ENCODE results near the gene MBD3. TPM values are rescaled to one million over a fixed set of nuclear protein-coding genes. Genes with fewer than 3 reads are reported as not detected.

MBD3 gene
- total RNA-seq, 1 donor from 2014 or later = 106 TPM

GRCh38 chr19:1634242-1634937, 41.7 kb upstream of the MBD3 start:
- Mint-ChIP-seq H3K27ac (ENCODE audit: unreplicated experiment) (no peak overlapping the region), H3K9me3 (ENCODE audit: unreplicated experiment) (peaks cover 13% of the 10 kb centered on the region), H3K4me1 (ENCODE audit: low read depth, unreplicated experiment) (peaks cover 3% of the 10 kb centered on the region), H3K36me3 (ENCODE audit: unreplicated experiment) (peaks cover 5% of the 10 kb centered on the region), H3K27me3 (ENCODE audit: unreplicated experiment) (peaks cover 9% of the 10 kb centered on the region), H3K4me3 (ENCODE audit: unreplicated experiment) (no peak overlapping the region)
- DNase-seq = no peak
- TF ChIP-seq CTCF (IDR thresholded peaks at IDR 0.05; ENCODE audit: partially characterized antibody, unreplicated experiment) = no peak

- no peak for DNase-seq
- Mint-ChIP-seq H3K4me3 (ENCODE audit: unreplicated experiment) (no peak overlapping the region), H3K9me3 (ENCODE audit: unreplicated experiment) (peaks cover 9% of the 10 kb centered on the region), H3K27ac (ENCODE audit: unreplicated experiment) (no peak overlapping the region), H3K4me1 (ENCODE audit: low read depth, unreplicated experiment) (peaks cover under 1% of the 10 kb centered on the region), H3K27me3 (ENCODE audit: unreplicated experiment) (peaks cover 9% of the 10 kb centered on the region), H3K36me3 (ENCODE audit: unreplicated experiment) (peaks cover under 1% of the 10 kb centered on the region)
- no peak for TF ChIP-seq CTCF (IDR thresholded peaks at IDR 0.05; ENCODE audit: partially characterized antibody, unreplicated experiment)
These were observed 40.7 kb upstream of the MBD3 start for GRCh38 chr19:1633269-1633826.

GRCh38 chr19:1632462-1633268, 40.0 kb upstream of the MBD3 start:
- DNase-seq = no peak
- Mint-ChIP-seq H3K9me3 (ENCODE audit: unreplicated experiment) (peaks cover 7% of the 10 kb centered on the region), H3K27me3 (ENCODE audit: unreplicated experiment) (peaks cover 9% of the 10 kb centered on the region), H3K27ac (ENCODE audit: unreplicated experiment) (peak overlapping the region; percentile 59), H3K4me1 (ENCODE audit: low read depth, unreplicated experiment) (no peaks in the 10 kb centered on the region), H3K4me3 (ENCODE audit: unreplicated experiment) (no peak overlapping the region), H3K36me3 (ENCODE audit: unreplicated experiment) (no peaks in the 10 kb centered on the region)
- no peak for TF ChIP-seq CTCF (IDR thresholded peaks at IDR 0.05; ENCODE audit: partially characterized antibody, unreplicated experiment)

DNA sequence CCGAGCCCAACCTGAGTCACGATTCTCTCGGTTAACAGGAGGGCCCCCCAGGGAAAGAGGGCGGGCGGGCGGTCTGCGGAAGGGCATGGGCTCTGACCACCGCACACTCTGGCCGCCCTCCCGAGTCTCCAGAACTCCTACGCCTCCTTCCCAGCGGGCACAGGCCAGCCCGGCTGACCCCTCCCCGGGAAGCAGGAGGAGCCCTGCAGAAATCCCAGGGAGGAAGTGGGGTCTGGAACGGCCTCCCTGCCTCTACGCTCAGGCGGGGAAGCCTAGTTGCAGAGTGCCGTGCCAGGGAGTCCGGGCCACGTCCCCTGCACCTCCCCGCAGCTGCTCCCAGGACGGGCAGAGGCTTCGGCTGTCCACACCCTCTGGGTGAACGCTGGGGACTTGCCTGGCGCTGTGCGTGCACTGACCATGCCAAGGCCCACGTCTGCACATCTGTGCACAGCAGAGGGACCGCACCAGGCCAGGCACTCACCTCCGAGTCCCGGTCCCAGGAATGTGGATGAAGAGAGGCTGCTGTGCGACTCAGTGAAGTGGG, 39.0 kb upstream of the MBD3 start:
- no peak for DNase-seq
- Mint-ChIP-seq H3K9me3 (ENCODE audit: unreplicated experiment) (peaks cover 6% of the 10 kb centered on the region), H3K4me3 (ENCODE audit: unreplicated experiment) (no peak overlapping the region), H3K27ac (ENCODE audit: unreplicated experiment) (no peak overlapping the region), H3K36me3 (ENCODE audit: unreplicated experiment) (no peaks in the 10 kb centered on the region), H3K27me3 (ENCODE audit: unreplicated experiment) (peaks cover 8% of the 10 kb centered on the region), H3K4me1 (ENCODE audit: low read depth, unreplicated experiment) (no peaks in the 10 kb centered on the region)
- TF ChIP-seq CTCF (IDR thresholded peaks at IDR 0.05; ENCODE audit: partially characterized antibody, unreplicated experiment) = no peak

Measured in glutamatergic neuron (in vitro differentiated cells).